BE2C (cell line): Measurements from ENCODE around the gene WASL.

Experiments used
- DNase-seq: peaks from one replicate; pipeline ENCODE4 v3.0.0-alpha.2; 2020
- H3K27me3 ChIP-seq: fragments of 250-450 bp; sonication (Bioruptor Pico); 2 replicates; pipeline ENCODE4 v1.5.1; 2020; ENCODE audit warnings: mild to moderate bottlenecking
- H3K36me3 ChIP-seq: fragments of 250-450 bp; sonication (Bioruptor Pico); 2 replicates; pipeline ENCODE4 v1.5.1; 2020; ENCODE audit warnings: mild to moderate bottlenecking
- H3K4me1 ChIP-seq: fragments of 250-450 bp; sonication (Bioruptor Pico); 2 replicates; pipeline ENCODE4 v1.5.1; 2020
- H3K4me3 ChIP-seq: 2 replicates; pipeline ENCODE4 v1.5.1; 2011; ENCODE audit warnings: low read depth, low read length
- H3K9me3 ChIP-seq: fragments of 250-450 bp; sonication (Bioruptor Pico); 2 replicates; pipeline ENCODE4 v1.5.1; 2020
- TF ChIP-seq, protein P1 (sequence below): IDR thresholded peaks from 2 replicates; pipeline ENCODE4 v1.5.1; 2012; ENCODE audit warnings: mild to moderate bottlenecking, low read depth, low read length

WASL gene

GRCh38 chr7:123687727-123688126, 61.1 kb downstream of the WASL start:
- Histone ChIP-seq H3K27me3 (no peaks in the 10 kb centered on the region), H3K9me3 (no peaks in the 10 kb centered on the region), H3K4me1 (no peaks in the 10 kb centered on the region), H3K36me3 (peaks cover 33% of the 10 kb centered on the region), H3K4me3 (no peak overlapping the region)
- DNase-seq, result no peak
- TF ChIP-seq, protein P1, sequence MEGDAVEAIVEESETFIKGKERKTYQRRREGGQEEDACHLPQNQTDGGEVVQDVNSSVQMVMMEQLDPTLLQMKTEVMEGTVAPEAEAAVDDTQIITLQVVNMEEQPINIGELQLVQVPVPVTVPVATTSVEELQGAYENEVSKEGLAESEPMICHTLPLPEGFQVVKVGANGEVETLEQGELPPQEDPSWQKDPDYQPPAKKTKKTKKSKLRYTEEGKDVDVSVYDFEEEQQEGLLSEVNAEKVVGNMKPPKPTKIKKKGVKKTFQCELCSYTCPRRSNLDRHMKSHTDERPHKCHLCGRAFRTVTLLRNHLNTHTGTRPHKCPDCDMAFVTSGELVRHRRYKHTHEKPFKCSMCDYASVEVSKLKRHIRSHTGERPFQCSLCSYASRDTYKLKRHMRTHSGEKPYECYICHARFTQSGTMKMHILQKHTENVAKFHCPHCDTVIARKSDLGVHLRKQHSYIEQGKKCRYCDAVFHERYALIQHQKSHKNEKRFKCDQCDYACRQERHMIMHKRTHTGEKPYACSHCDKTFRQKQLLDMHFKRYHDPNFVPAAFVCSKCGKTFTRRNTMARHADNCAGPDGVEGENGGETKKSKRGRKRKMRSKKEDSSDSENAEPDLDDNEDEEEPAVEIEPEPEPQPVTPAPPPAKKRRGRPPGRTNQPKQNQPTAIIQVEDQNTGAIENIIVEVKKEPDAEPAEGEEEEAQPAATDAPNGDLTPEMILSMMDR, result no peak

GRCh38 chr7:123687161-123687560, 61.6 kb downstream of the WASL start:
- no peak for DNase-seq
- TF ChIP-seq, protein P1, result no peak
- Histone ChIP-seq H3K4me1 (no peaks in the 10 kb centered on the region), H3K9me3 (no peaks in the 10 kb centered on the region), H3K27me3 (no peaks in the 10 kb centered on the region), H3K4me3 (no peak overlapping the region), H3K36me3 (peaks cover 27% of the 10 kb centered on the region)

DNA sequence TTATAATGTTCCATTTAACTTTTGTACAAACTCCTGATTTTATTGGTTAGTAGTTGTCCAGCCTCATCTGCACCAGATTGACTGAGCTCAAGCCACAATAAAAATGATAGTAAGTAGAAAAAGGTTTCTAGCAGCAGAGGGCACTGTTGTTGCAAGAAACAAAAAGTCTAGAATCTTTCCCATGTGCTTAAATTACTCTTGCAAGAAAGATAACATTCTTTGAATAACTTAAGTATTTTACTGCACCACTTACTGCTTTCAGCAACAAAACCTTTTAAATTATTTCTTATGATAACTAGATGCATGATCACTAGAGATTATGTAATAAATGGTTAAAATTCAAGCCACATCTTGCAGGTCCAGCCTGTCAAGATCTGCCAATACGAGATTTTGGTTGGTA, 66.1 kb downstream of the WASL start:
- no peaks in the 10 kb centered on the region for H3K27me3 ChIP-seq
- H3K9me3 ChIP-seq, result no peaks in the 10 kb centered on the region
- TF ChIP-seq, protein P1, result peak; percentile 62
- H3K36me3 ChIP-seq, result peaks cover 15% of the 10 kb centered on the region
- no peaks in the 10 kb centered on the region for H3K4me1 ChIP-seq
- DNase-seq, result no peak
- no peak overlapping the region for H3K4me3 ChIP-seq

GRCh38 chr7:123681561-123681960, 67.2 kb downstream of the WASL start:
- no peak for DNase-seq
- Histone ChIP-seq H3K4me3 (no peak overlapping the region), H3K4me1 (no peaks in the 10 kb centered on the region), H3K27me3 (no peaks in the 10 kb centered on the region), H3K9me3 (no peaks in the 10 kb centered on the region), H3K36me3 (peaks cover 11% of the 10 kb centered on the region)
- TF ChIP-seq, protein P1, result no peak

- Histone ChIP-seq H3K27me3 (no peaks in the 10 kb centered on the region), H3K9me3 (no peaks in the 10 kb centered on the region), H3K4me1 (no peaks in the 10 kb centered on the region), H3K36me3 (peaks cover 11% of the 10 kb centered on the region), H3K4me3 (no peak overlapping the region)
- DNase-seq, result no peak
- TF ChIP-seq, protein P1, result no peak
Observed at GRCh38 chr7:123680580-123680979, 68.2 kb downstream of the WASL start.

- no peak for DNase-seq
- H3K9me3 ChIP-seq, result no peaks in the 10 kb centered on the region
- no peak overlapping the region for H3K4me3 ChIP-seq
- H3K27me3 ChIP-seq, result no peaks in the 10 kb centered on the region
- no peaks in the 10 kb centered on the region for H3K4me1 ChIP-seq
- TF ChIP-seq, protein P1, result no peak
- H3K36me3 ChIP-seq, result peaks cover 11% of the 10 kb centered on the region
Observed at GRCh38 chr7:123679614-123680013, 69.2 kb downstream of the WASL start.
